HG02938 (cell line): ENCODE measurements around the gene MRPS5.
A peak's percentile ranks its signal among the peaks of the same experiment; 100 is the strongest.

Experiments used
- ATAC-seq: cut with Tn5 transposase; IDR thresholded peaks from one replicate; pipeline ENCODE4 v1.9.1; 2021; ENCODE audit warnings: mild to moderate bottlenecking, moderate library complexity; ENCODE audit not compliant: unreplicated experiment

Gene MRPS5

GRCh38 chr2:95091885-95092555 lies 29.6 kb downstream of the MRPS5 start:
- no peak for ATAC-seq

GRCh38 chr2:95087379-95087778 lies 34.2 kb downstream of the MRPS5 start:
- no peak for ATAC-seq

GRCh38 chr2:95086017-95086416 lies 35.6 kb downstream of the MRPS5 start:
- ATAC-seq, result no peak

GRCh38 chr2:95082477-95082876 lies 39.1 kb downstream of the MRPS5 start:
- no peak for ATAC-seq

GRCh38 chr2:95079199-95079683 lies 42.4 kb downstream of the MRPS5 start:
- no peak for ATAC-seq

DNA sequence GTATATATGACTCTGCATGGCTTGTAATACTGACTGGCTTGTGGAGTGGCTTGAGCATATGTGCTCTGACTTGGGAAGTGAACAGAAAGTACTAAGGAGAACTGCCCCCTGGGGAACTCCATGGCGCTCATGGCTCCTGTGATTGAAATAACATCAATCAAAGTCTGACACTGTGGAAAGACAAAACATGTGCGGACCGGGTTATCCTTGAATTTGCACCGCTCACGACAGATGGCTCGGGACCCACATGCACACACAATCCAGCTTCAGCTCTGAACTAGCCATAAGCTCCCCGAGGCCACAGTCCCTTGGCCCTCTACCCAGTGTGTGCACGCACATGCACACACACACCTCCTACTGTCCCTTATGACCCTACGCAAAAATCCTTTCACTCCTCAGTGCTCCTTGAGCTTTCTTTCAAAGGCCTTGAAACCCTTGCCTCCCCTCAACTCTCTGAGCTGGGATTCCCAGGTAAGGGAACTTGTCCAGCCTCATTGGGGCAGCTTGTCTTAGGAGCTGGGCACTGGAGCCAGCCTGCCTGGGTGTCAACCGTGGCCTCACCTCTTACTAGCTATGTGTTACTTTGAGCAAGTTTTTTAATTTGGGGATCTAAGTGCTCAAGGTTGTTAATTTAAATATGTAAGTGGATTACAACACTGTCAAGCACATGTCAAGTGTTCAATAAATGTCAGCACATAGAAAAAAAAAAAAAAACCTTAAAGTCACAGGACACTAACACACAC lies 43.6 kb downstream of the MRPS5 start:
- no peak for ATAC-seq

DNA sequence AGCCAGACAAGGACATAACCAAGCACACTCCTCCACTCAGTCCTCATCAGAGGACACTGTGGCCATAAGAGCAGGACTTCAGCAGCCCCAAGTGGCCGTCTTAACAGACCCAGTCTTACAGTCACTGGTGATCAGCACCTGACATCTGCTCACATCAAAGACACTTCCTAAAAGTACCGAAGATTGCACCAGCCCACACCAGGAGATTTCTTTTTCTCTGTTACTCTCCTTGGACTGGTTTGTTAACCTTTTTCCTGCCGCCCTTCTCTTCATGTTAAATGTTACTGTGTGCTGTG lies 44.1 kb downstream of the MRPS5 start:
- ATAC-seq, result no peak

DNA sequence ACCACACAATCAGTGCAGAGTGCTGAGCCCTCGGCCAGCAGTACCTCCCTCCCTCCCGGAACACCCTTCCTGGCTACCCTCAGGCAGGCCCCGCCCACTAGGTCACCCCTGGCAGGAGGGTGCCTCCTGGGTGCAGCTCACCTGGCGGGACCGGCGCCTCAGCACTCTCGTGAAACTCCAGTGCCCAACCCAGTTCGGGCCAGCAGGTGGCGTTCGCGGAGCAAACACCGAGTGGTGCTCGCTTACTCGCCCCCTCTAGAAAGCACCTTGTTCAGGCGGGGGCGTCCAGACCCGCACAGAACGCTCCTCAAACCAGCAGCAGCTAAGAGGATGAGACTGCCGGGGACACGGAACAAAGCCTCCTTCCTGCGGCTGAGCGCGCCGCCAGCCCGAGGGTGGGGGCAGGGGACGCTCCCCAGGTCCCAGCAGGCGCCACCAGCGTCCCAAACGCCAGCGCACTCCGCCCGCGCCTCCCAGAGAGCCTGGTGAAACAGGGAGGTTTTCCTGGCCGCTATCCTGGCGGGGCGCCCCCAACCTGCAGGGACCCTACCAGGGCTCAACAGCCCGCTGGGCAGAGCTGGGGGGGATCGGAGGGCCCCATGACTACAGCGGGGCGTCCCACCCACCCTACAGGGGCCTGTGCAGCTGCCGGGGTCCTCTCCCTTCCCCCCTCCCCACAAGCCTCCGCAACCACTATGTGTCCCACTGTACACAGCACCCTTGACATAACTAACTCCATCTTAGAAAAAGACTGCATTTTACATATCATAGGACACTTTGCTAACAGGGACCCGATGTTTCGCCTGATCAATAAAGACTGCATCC lies 44.7 kb downstream of the MRPS5 start:
- peak; percentile 77 for ATAC-seq

GRCh38 chr2:95075440-95076132 lies 46.0 kb downstream of the MRPS5 start:
- no peak for ATAC-seq

GRCh38 chr2:95074663-95075439 lies 46.8 kb downstream of the MRPS5 start:
- ATAC-seq, result no peak

DNA sequence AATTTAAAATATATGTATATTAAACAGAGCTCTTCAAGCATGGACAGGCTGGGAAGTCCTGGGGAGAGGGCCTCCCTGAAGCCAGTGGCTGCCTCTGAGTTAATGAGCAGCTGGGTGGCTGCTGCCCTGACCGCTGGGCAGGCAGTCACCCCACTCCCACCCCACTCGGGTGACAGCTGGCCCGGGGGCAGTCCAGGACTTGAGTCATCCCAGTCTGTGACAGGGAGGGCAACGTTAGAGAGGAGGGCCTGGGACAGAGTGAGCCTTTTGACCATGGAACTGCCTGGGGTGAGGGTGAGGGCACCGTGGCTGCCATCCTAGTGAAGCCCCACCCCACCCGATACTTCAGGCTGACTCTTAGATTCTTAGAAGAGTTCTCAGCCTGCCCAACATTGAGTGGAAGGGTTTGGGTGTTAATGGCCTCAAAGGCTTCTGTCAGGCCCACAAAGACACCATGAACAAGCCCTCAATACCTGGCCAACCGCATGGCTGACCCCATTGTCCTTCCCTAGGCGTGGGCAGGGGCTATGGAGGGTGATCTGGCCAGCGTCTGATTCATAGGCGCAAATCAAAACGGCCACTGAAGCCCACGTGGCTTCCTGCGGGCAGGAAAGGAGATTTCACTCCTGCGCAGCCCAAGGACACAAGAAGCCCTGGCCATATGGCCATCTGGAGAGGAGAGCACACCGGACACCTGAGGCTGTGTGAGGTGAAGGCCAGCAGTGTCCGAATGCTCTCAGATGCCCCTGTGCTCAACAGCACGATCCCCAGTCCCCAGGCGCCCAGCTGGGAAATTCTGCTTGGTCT lies 47.5 kb downstream of the MRPS5 start:
- ATAC-seq, result no peak

- no peak for ATAC-seq
Measured at GRCh38 chr2:95072424-95072823, 49.2 kb downstream of the MRPS5 start.

- no peak for ATAC-seq
Measured at GRCh38 chr2:95071856-95072255, 49.8 kb downstream of the MRPS5 start.

GRCh38 chr2:95069465-95069864 lies 52.1 kb downstream of the MRPS5 start:
- no peak for ATAC-seq

DNA sequence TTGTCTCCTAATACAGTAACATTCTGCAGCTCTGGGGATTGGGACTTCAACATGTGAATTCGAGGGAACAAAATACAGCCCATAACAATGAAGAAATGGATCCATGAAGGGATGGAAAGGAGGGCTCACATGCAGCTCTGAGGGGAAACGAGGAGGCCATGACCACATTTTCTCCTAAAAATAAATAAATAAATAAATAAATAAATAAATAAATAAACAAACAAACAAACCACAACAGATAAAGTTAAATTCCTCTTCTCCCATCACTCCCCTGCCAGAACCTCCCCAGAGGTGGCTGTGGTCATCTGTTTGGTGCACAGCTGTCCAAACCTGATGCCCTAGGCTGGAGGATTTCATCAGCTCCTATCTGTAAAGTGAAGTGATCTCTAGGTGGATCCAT lies 53.4 kb downstream of the MRPS5 start:
- ATAC-seq, result no peak

GRCh38 chr2:95063086-95063958 lies 58.3 kb downstream of the MRPS5 start:
- peak; percentile 90 for ATAC-seq

DNA sequence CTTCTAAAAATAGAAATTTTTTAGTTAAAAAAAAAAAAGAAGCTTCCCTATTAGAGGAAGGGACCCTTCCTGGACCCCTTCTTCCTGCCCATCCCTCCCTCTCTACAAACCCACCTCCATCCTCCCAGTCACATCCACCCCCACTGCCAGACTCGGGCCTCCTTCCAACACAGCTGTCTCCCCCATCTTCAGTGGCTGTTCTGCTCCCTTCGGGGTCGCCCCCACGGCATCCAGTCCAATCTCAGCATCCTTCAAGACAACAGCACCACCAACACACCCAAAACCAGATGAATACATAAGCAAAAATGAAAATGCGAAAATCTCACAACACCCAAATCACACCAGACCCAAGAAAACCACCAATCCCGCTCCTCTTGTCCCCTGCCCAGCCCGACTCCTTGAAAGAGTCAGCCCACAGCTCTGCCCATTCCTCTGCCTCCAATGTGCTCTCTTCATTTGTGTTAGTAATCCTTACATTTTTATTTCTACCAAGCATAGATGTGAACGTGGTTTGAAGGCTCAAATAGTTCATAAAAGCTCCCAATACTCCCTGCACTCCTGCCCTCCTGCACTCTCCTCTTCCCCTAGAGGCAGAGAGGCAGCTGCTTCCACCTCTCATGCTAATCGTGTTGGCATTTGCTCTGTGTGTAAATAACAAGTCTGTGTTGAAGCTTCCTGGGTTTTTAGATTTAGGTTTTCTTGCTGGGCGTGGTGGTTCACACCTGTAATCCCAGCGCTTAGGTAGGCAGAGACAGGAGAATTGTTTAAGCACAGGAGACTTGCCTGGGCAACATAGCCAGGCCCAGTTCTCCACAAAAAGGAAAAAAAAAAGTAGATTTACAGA lies 59.1 kb downstream of the MRPS5 start:
- ATAC-seq, result no peak
